GM21515 (cell line): ENCODE data around the gene B3GAT3.
A peak's percentile ranks its signal among the peaks of the same experiment; 100 is the strongest.
"Not testable (repeated sequence)": the region's sequence is repeated elsewhere in the genome, so short reads cannot be mapped to it uniquely, and the experiment has no call there.

Source experiments
- ATAC-seq: cut with Tn5 transposase; IDR thresholded peaks from one replicate; pipeline ENCODE4 v1.9.1; 2021; ENCODE audit not compliant: unreplicated experiment

The B3GAT3 gene

DNA sequence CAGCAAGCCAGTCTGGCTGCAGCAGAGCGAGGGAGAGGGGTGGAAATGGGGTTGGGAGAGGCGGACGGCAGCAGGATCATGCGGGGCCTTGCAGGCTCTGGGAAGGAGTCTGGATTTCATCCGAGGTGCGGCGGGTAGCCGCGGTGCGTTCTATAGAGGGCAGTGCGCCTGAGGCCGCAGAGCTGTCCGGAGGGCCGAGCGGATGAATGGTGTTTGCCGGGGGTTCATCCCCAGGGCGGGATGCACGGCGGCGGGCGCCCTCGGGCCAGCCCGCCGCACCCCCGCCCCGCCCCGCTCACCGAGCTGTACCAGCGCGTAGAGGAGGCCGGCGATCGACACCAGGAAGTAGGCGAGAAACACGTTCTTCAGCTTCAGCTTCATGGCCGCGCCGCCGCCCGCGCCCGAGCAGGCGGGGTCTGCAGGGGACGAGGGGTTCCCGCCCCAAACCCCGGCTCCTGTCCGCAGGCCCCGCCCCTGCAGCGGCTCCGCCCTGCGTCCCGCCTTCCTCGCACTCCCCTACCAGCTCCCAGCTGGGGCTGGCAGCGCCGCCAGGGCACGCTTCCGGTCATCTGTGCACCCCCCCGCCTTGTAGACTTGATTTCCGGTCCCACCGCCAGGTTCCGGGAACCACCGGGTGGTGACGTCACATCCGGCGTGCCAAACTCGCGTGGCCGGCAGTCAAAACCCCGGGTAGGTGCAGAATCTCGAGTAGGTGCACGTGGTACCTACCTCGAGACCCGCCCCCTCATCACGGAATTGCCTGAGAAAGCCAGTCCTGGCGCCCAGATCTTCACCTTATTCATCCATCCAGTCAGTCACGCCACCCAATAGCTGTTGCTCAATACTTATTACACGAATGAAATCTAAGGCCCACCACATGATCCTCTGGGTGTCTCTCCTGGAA is at the start of gene B3GAT3:
Gene B3GAT3, minus strand, starts transcription at position 420 of the 904 bp plus-strand sequence. Its CDS starts 39 bp downstream, at position 381.
- peak; percentile 86 for ATAC-seq

- peak; percentile 21 for ATAC-seq
These were observed 49.4 kb upstream of the B3GAT3 start for GRCh38 chr11:62671236-62671607.

DNA sequence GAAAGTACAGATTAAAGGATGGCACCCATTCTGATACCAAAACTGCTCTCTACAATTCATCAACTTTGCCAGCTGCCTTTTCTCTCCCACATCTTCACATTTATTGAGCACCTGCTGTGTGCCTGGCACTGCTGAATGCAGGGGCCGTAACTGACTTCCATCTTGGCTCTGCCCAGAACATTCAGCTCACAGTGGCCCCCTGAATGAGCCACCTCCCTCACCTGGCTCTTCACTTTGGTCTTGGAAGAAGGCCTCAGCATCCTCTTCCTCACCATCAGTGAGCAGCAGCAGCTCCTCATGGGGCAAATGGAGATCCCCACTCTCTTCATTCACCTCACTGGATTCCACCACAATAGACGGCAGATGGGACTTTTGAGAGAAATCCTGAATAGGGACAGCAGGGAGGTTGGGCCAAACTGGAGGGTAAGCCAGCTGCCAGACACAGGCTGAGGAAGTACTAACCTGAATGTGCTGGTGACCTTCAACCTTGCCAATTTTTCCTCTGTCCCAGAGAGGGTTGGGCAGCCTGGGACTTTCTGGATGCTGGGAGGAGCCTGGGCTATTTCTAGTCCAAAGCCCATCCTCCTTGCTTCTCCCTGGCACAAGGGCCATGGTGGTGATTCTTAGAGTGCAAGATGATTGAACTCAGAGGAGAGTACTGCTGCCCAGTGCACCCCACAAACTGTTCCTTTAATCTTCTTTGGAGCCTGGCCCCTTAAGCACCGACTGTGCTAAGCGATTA is 47.8 kb upstream of the B3GAT3 start:
- ATAC-seq, result no peak

DNA sequence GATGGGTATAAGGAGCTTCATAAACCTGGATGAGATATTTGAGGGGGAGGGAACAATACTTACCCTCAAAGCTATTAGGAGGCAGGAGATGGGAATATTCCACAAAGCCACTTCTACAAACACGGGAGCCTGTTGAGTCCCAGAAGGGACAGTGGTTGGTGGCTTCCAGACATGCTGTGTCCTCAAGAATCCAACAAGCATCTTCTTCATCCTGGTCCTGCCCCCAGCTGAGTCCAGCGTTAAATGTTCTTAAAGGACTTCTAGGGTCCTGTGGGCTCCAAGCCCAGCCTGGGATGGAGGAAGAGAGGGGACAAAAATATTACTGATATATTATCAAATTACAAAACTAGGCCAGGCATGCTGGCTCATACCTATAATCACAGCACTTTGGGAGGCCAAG is 45.7 kb upstream of the B3GAT3 start:
- ATAC-seq, result no peak

DNA sequence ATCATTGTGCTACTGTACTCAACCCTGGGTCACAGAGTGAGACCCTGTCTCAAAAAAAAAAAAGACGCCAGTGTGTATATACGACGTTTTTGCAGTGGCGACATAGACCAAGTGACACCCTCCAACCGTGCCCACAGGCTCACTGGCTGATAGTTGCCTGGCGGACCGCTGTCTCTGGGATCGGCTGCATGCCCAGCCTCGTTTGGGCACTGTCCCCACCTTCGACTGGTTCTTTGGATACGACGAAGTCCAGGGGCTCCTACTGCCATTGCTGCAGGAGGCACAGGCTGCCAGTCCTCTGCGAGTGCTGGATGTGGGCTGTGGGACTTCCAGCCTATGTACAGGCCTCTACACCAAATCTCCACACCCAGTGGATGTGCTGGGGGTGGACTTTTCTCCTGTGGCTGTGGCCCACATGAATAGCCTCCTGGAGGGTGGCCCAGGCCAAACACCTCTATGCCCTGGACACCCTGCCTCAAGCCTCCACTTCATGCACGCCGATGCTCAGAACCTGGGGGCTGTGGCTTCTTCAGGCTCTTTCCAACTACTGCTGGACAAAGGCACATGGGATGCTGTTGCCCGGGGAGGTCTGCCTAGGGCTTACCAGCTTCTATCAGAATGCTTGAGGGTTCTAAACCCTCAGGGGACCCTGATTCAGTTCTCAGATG is 44.6 kb upstream of the B3GAT3 start:
- no peak for ATAC-seq

DNA sequence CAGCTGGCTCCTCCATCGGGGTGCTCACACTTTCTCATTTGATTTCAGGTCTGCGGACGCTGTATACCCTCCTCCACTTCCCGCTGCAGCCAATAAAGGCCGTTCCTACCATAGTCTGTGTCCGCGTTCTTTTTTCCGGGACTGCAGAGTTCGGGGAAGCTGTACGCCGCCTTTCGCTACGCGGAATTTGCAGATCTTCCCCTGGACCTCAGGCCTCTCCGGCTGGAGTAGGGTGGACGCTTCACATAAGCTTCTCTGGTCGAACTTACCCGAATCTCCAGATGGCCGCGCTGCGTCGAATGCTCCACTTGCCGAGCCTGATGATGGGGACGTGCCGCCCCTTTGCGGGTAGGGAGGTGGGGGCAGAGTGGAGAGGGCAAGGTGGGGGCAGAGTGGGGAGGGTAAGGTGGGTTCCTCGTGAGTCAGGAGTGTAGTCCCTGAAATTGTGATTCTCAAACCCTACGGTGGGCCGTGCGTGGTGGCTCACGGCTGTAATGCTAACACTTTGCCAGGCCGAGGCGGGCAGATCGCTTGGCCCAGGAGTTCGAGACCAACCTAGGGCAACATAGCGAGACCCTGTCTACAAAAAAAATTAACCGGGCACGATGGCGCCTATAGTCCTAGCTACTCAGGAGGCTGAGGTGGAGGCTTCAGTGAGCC is 43.9 kb upstream of the B3GAT3 start:
- ATAC-seq, result peak; percentile 24

GRCh38 chr11:62665075-62665598 is 43.4 kb upstream of the B3GAT3 start, which contains the start of the genes C11orf98 and CSKMT:
C11orf98 (minus strand) TSS chr11:62665210; CDS start chr11:62665169, 41 bp downstream.
CSKMT (plus strand) TSS chr11:62665312; CDS start chr11:62665880, 568 bp downstream.
- ATAC-seq, result peak; percentile 67

DNA sequence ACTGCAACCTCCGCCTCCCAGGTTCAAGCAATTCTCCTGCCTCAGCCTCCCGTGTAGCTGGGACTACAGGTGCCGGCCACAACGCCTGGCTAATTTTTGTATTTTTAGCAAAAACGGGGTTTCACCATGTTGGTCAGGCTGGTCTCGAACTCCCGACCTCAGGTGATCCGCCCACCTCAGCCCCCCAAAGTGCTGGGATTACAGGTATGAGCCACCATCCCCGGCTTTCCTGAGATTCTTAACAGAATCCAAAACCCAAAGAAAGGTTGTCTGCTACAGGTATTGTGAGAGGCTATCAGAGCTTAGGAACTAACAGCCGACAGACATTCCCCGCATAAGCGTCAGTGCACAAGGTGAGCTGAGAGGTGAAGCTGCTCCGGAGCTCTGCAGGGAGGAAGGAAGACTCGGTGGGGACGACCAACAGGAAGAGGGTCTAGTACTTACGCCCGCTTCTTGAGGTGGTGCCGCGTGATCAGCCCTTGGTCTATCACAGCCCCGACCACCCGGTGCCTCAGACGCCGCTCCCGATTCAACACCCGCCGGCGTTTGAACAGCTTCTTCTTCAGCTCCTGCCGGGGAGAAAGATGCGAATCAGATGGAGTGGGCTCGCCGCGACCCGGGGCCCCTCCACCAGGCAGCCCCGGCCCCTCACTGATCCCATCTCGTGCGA is 42.8 kb upstream of the B3GAT3 start:
- peak; percentile 27 for ATAC-seq

DNA sequence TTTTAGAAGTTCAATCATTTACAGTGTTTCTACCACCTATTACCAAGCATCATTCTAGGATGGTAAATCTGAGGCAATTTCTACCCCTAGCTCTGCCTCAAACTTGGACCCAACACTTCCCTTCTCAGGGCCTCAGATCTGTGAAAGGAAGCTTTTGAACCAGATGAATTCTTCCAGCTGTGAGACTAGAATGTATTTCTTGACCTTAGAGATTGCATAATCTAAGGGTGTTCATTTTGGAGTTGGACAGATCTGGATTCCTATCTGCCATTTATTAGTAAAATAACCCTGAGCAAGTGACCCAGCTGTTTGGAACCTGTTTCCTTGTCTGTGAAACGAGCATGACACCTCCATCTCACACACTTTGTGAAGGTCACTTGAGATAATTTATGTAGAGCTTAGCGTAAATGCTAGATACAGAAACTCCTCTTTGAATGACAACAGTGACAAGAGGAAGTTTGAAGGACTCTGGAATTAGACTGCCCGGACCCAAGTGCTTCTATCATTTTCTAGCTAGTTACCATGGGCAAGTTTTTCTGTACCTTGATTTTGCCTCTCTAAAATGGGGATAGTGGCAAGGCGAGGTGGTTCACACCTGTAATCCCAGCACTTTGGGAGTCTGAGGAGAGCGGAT is 35.1 kb upstream of the B3GAT3 start:
- ATAC-seq, result no peak

DNA sequence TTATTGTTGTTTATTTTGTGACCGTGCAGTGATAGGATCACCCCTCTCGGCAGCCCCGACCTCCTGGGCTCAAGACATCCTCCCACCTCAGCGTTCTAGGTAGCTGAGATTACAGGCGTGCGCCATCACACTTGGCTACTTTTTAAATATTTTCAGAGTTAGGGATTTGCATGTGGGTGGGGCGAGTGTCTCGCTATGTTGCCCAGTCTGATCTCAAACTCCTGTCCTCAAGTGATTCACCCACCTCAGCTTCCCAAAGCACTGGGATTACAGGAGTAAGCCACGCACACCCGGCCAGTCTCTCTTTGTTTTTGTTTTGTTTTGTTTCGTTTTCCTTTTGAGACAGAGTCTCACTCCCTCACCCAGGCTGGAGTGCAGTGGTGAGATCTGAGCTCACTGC is 32.5 kb upstream of the B3GAT3 start:
- no peak for ATAC-seq

- ATAC-seq, result no peak
These were observed 30.6 kb upstream of the B3GAT3 start for GRCh38 chr11:62652161-62653006.

- ATAC-seq, result not testable (repeated sequence)
These were observed 28.5 kb upstream of the B3GAT3 start for GRCh38 chr11:62650283-62650682.

DNA sequence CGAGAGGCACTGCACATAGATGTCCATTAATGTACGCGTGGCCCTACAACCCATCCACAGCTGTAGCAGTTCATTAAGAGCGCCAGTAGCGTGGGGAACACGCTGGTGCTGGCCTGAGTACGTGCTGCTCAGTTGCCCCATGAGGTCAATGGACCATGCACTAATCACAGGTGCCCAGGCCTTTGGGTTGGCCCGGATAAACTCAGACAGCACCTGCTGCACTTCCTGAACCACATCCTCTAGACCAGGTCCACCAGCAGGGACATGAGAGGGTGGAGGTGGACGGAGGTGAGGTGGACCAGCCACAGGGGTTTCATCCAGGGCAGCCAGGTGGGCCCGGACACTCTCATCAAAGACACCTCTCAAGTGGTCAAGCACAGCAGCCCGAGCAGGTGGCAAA is 27.7 kb upstream of the B3GAT3 start:
- ATAC-seq, result no peak

DNA sequence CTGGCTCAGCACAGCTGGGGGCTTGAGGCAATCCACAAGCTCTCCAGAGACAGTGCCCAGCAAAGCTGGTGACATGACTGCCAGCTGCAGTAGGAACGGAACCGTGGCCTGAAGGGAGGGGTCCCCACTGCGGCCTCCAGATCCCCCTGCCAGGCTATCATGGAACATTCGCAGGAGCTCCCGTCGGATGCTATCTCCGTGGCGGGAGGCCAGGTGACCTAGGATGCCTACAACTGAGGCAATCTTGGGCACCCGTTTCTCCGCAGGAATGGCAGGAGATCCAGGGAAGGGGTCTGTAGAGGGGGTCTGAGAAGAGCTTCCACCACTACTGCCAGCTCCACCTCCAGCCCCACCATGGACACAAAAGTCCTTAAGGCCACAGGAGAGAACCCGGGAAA is 27.2 kb upstream of the B3GAT3 start:
- no peak for ATAC-seq

DNA sequence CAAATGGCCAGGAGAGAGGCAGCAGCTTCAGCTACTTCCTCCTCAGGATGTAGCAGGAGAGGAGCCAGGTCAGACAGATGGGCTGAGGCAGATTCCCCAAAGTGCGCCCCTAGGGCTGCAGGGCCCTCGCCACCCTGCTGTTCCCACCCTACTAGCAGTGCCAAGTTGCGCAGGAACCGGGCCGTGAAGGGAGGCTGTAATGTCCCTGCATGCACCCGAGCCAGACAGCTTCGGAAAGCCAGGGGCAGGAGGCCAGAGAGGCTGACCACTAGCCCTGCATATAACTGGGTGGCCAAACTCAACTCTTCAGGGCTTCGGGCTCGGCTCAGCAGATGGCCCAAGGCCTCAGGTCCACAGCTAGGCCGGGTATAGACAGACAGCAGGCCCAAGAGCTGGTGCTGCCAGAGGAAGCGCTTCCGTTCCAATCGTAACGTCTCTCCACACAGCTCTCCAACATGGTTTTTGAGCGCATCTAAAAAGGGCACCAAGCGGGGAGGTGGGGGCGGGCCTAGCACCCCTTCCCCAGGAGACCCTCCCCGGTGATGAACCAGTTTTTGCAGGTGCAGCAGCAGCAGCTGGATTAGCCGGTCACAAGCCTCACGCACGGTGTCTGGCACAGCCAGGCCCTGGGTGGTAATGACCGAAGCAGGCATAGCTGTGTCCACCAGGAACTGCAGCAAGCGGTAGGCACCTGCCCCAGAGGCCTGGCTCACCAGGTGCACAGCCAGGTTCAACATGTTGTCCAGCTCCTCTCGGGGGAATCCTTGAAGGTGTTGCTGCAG is 26.6 kb upstream of the B3GAT3 start:
- ATAC-seq, result no peak

DNA sequence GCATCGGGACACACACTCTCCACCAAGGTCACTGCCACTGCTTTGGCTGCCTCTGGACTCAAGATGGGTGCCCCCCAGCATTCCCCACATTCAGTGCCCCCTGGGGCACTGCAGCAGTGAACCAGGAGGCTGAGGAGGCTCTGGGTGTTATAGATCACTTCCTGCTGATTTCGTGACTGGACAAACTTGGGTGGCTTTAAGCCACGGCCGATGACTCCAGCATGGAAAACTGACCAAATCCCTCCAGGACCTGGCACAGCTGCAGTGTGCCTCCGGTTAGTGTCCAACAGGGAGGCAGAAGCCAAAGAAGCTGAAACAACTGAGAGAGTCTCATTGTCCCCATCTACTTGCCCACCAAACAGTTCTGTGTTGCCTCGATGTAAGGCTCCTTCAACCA is 25.8 kb upstream of the B3GAT3 start:
- no peak for ATAC-seq

GRCh38 chr11:62646825-62647608 is 25.2 kb upstream of the B3GAT3 start:
- ATAC-seq, result no peak
